ENCODE measurements around the gene PTTG1.

Gene PTTG1

DNA sequence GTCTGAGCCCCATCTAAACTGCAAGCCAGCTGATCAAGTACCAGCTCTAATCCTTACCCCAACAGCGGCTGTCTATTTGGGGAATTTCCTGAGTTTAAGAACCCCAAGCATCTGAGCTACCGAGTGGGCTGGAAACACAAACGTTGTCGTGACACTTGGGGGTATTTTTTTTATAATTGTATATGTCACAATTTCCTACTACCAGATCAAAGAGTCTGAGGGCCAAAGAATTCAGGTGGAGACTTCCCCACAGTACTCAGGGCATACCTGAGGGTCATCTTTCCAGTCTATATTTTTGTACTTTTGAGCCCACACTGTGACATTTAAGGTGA, 42.8 kb downstream of the PTTG1 start:
- TF ChIP-seq, protein P1, sequence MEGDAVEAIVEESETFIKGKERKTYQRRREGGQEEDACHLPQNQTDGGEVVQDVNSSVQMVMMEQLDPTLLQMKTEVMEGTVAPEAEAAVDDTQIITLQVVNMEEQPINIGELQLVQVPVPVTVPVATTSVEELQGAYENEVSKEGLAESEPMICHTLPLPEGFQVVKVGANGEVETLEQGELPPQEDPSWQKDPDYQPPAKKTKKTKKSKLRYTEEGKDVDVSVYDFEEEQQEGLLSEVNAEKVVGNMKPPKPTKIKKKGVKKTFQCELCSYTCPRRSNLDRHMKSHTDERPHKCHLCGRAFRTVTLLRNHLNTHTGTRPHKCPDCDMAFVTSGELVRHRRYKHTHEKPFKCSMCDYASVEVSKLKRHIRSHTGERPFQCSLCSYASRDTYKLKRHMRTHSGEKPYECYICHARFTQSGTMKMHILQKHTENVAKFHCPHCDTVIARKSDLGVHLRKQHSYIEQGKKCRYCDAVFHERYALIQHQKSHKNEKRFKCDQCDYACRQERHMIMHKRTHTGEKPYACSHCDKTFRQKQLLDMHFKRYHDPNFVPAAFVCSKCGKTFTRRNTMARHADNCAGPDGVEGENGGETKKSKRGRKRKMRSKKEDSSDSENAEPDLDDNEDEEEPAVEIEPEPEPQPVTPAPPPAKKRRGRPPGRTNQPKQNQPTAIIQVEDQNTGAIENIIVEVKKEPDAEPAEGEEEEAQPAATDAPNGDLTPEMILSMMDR (IDR thresholded peaks at IDR 0.05), result no peak

DNA sequence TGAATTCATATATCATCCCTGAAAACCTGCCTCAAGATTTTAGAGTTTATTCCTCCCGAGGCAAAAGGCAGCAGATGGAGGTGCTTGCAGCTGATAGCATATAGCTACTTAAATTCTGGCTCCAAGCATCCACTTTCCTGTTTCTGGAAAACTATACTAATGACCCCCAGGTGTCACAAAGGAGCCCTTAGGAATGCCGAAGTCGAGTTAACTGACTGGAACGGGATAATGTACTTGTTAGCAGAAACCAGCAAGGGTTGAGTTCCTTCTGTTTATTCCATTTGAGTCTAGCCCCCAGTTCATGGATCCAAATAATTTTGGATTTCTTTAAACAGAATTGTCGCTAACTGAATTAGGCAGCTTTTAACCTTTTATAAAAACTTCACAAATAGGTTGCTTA, 44.5 kb downstream of the PTTG1 start:
- TF ChIP-seq, protein P1 (IDR thresholded peaks at IDR 0.05), result no peak

DNA sequence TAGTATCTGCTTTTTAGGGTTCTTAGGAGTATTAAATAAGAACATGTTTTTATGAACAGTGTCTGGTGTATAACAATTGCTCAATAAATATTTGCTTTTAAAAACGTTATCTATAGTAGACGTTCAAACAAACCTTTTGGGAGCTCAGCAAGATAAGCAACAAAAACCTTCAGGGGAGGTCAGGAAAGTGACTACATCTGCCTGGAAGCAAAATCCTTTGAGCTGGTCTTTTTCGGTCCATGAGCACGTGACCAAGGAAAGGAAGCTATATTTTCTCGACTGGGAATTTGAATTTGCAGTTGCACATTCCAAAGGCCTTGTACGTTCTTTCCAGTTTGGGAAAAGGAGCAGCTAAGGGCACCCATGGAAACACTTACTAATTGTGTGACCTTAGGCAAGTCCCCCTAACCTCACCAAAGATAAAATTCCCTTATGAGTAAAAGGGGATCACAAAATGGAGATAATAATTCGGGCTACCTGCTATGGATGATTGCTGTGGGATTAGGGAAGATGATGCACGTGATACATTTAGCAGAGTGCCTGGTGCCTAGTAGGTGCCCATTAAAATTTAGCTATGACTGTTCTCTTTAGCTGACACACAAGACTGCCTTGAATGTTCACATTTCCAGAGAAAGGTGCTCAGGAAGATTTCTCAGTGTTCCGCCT, 45.4 kb downstream of the PTTG1 start:
- TF ChIP-seq, protein P1 (IDR thresholded peaks at IDR 0.05), result no peak

DNA sequence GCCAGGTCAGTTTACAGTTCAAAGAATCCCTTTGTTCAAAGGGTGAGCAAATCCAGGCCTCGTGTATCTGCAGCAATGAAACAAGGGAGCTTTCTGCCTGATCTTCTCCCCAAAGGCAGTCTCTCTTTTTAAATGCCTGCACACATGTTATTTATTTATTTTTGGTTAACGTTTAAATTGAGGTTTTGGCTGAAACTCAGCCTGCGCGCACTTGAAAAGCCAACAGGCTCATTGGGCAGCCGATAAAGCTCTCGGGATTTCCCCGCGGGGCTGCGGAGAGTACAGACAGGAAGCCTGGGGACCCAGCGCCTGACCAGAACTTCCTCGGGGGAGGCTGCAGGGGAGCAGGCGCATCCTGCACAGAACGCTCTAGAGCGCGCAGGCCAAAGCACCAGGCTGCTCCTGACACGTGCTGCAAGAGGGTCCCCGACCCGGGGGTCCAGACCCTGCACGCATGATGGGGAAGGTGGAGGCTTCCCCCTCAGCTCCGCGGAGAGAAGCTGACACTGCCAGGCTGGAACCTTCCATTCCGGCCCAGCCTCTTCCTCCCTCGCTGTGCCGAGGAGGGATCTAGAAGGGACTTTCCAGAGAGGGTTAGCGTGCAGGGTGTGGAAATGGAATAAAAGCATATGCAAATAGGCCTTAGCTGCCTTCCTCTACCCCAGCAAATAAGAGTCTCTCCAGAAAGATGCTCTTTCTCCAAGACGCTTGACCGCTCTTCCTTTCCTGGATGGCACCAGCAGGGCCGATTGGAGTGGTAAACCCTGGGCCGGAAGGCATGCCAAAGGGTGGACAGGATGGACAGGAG, 46.1 kb downstream of the PTTG1 start:
- TF ChIP-seq, protein P1 (IDR thresholded peaks at IDR 0.05), result no peak

DNA sequence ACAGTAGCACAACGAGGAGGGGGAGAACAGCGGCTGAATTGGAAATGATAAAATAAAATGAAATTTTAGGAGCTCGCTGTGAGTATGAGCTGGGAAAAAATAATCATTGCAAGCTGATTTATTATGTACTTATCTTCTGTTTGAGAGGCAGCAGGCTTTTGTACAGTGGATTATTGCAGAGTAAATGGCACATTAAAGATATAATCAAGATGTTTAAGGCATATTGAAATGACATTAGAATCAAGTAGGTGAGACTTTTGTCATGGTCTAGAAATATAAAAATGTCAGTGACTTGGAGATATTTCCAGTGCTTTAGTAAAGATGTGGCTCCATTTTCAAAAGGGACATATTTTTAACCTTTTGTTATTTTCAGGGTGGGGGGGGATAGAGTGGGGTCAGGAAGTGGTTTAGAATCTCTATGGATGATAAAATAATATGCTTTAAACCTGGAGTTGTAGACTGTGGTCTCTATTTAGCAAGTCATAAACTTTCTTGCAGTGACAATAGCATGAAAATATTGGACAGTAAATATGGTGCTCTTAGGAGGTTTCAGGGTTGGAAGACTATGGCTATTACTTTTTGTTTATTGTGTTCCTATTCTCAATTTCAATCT, 46.8 kb downstream of the PTTG1 start:
- TF ChIP-seq, protein P1 (IDR thresholded peaks at IDR 0.05), result no peak

DNA sequence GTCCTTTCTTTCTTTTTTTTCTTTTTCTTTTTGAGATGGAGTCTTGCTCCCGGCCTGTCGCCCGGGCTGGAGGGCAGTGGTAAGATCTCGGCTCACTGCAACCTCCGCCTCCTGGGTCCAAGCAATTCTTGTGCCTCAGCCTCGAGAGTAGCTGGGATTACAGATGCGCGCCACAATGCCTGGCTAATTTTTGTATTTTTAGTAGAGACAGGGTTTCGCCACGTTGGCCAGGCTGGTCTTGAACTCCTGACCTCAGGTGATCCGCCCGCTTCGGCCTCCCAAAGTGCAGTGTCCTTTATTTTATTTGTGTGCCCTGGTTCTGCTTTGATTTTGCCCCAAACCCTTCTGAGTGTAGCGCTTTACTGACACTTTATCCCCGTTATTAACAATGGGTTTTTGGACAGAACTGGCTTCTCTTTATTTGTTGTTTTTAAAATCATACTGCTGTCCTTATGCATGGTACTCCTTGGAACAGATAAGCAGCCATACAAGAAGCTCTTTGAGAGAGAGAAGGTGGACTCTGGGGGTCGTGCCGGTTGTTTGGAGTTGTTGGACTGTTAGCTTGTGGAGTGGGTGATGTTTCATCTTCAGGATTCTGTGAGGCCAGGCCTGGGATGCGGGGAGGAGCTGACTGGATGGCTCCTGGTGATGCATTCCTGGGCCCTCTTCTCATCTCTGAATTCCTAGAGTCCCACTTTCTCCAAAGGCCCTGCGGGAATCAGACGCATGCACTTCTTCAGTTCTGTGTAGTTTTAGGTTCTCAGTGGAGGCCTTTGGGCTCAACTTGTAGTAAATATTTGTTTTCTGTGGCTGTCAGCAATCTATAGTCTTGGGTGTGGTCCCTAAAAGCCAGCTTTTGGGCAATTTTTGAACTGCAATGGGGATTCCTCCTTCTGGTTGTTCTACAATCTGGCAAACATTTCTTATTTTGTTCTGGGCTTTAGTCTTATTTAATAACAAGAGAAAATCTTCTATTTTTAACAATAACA, 47.8 kb downstream of the PTTG1 start:
- TF ChIP-seq, protein P1 (IDR thresholded peaks at IDR 0.05), result no peak

Data from LNCAP (cell line).